ENCODE measurements around the gene BIRC5.

- TF ChIP-seq POLR2A (IDR thresholded peaks at IDR 0.05; ENCODE audit: low read depth, low read length) (no peak), POLR2AphosphoS5 (IDR thresholded peaks at IDR 0.05; ENCODE audit: low read depth, low read length) (peak; percentile 83)
Measured at GRCh38 chr17:78176548-78177025, 37.5 kb upstream of the BIRC5 start.
